Measurements from ENCODE around the gene DDX20.
"Not testable (repeated sequence)": the region's sequence is repeated elsewhere in the genome, so short reads cannot be mapped to it uniquely, and the experiment has no call there.

Gene DDX20

GRCh38 chr1:111734426-111734825, 21.3 kb upstream of the DDX20 start:
- DNase-seq = no peak

DNA sequence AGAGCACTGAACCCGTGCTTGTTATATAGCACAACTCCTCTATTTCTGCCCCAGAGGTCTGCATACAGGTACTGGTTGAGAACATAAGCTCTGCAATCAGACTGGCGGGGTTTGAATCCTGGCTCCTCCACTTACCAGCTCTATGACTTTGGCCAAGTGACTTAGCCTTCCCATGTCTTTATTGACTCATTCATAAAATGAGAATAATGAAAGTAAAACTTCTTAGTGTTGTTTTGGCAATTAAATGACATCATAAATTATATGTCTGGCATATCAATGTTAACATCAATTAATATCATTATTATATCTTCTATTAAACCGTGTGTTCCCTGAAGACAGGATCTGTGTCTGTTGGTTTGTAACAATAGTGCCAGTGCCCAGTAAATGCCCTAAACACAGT, 20.8 kb upstream of the DDX20 start:
- DNase-seq = no peak

- DNase-seq = no peak
Observed at GRCh38 chr1:111735321-111735720, 20.4 kb upstream of the DDX20 start.

DNA sequence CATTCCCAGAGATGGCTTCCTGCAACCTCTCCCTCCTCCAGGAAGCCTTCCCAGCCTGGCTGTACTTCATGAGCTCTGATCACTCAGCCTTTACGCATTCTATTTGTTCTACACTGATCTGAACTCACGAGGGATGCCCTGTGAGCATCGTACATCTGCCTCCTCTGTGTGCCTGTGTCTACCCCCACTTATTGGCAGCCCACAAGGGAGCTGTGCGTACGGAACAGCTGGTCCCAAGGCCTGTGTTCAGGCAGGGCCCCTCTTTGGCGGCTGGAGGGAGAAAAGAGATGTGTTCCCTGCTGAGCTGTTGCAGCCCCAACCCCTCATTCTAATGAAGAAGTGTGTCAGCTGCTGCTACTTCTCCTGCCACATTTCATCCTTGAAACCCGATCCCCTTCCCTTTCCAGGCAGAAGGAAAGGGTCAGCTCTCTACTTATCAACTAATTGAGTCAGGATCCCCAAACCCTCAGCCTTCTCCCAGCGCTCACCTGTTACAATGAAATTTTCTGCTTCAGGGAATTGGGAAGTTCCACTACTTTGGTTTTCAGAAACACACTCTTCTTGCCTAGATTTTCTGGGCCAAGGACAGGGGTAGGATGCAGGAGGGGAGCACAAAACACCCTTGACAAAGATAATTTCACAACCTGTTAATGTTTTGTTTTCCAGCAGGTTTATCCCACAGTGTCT, 19.7 kb upstream of the DDX20 start:
- DNase-seq = no peak

- DNase-seq = no peak
Observed at GRCh38 chr1:111736548-111737215, 19.0 kb upstream of the DDX20 start.

- DNase-seq = no peak
Observed at GRCh38 chr1:111737216-111738132, 18.2 kb upstream of the DDX20 start.

DNA sequence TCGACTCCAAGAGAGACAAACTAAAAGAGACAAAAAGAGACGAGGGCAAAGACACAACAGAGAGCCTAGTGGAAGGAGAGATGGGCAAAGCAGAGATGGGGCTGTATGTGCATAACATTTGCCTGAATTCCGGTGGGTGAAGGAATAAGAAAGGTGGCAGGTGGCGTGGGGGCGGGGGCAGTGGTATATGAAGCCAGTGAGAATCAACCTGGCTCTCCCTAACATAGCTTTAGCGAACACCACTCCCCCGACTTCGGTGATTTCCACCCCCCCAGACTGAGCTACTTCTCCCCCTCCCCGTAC, 17.6 kb upstream of the DDX20 start:
- DNase-seq = no peak

DNA sequence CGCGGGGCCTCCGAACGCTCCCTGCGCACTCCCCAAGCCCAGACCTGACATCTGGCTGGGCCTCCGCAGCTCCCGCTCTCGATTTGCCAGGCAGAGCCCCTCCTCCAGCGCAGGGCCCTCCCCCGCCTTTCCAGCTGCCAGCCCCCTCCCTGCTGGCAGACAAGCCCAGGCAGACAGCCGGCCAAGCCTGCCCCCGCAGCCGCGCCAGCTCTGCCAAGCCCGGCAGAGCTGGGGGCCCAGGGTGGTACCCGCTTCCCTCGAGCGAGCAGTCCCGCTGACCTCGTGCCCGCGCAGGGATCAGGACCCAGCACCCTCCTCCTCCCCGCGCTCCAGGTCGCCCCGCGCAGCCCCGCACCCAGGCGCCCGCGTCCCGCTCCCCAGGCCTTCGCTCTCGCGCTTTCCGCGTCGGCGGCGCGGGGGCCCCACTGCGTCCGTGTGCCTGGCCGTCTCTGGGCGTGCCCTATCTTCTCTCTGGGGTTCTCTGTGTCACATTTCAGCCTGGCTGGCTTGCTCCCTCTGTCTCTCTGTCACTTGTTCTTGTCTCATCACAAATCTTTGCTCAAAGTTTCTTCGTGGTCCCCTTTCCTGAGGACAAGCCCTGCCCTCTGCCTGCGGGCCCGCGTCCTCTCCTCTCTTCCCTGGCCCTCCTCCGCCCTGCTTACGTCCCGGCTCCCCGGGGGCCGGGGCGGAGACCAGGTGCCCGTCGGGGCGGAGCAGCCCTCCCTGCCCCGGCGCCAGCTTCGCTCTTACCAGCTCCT, 17.1 kb upstream of the DDX20 start:
- DNase-seq = peak; percentile 54

GRCh38 chr1:111739194-111739924, 16.3 kb upstream of the DDX20 start, which contains the start of gene INKA2:
INKA2 (minus strand) TSS chr1:111739395; CDS start chr1:111739242, 153 bp downstream.
- DNase-seq = peak; percentile 92

GRCh38 chr1:111739925-111740765, 15.6 kb upstream of the DDX20 start:
- peak; percentile 63 for DNase-seq

DNA sequence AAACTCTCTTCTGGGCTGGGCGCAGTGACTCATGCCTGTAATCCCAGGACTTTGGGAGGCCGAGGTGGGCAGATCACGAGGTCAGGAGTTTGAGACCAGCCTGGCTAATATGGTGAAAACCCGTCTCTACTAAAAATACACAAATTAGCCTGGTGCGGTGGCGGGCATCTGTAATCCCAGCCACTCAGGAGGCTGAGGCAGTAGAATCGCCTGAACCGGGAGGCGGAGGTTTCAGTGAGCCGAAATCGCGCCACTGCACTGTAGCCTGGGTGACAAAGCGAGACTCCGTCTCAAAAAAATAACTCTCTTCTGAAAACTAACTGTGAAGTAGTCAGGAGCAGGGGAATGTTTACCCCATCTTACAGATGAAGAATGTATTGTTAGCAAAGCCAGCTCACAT, 13.4 kb upstream of the DDX20 start:
- not testable (repeated sequence) for DNase-seq

DNA sequence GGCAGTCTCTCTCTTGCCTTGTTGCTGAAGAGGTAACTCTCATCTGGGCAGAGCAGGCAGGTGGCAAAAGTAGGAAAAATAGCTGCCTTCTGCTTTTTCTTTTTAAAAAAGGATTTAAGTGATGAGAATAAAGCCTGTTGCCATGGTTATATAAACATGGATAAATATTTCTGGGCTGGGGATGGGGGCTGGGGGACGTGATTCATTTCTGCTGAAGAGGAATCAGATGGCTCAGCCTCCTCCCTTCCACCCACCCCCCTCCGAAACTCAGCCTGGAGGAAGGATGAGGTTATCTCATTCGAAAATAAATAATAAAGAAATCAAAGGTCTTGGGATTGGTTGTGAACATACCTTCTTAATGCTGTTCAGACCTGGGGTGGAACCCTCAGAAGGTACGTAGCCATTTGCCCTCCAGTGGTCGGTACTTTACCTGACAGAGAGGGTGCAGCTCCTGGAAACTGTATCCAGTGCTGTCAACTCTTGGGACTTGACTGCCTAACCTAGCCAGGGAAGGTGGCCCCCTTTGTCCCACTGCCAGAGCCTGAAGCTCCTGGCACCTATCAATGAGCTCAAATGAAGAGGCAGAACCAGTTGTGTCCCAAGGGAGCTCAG, 12.7 kb upstream of the DDX20 start:
- no peak for DNase-seq

DNA sequence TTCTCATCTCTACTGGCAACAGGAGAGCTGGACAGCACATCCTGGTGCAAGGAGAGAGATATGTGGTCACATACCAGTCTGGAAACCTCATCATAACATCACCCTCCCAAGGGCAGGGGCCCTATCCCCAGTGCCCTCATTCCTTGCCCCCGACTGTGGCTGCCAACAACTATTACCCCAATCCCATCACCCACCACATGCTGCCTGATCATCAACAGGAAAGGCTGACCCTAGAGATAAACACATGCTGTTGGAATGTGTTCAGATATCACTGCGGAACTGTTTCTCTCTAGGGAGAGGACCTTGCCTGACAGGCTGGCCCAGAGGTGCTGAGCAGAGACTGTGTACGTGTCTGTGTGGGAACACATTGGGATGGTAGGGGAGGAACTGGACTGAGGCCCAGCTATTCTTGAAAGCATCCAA, 12.0 kb upstream of the DDX20 start:
- peak; percentile 53 for DNase-seq

DNA sequence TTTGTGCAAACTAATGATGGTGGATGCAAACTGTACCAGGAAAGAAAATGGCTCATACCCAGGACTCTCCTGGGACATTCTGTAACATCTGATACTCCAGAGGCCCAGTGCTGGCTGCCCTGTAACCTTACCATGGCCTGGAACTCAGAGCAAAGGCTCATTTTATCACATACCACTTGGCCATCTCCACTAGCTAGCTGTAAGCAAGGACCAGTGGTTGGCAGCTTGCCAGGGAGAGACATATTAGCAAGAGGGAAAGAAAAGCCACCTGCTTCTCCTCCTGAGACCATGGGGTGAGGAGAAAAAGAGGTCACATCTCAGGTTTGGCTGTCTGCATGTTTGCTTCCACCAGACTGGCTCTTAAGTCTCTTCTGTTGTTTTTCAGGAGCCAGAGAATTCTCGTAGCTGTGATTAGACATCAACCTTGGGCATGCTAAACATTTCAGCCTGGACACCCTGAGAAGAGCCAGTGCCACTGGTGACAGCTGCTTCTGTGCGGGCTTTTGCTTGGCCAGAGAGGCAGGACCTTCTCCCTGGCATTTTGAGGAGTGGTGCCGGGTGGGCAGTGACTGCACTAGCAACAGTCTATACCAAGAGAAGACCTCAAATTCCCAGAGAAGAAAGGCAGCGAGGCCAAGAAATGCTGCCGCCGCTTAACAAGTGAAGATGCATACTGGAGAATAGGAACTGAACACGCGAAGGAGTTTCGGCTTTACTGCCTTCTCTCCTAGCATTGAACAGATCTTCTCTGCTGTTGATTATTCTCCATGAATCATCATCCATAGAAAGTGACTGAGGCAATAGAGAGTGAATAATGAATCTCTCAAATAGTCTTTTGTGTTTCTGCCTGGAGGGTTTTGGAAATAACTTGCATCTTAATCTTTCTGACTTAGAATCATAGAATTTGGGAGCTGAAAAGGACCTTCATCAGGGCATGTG, 9.8 kb upstream of the DDX20 start:
- DNase-seq = no peak

- no peak for DNase-seq
Observed at GRCh38 chr1:111746614-111746999, 9.1 kb upstream of the DDX20 start.

GRCh38 chr1:111747282-111747734, 8.4 kb upstream of the DDX20 start:
- DNase-seq = peak; percentile 79

DNA sequence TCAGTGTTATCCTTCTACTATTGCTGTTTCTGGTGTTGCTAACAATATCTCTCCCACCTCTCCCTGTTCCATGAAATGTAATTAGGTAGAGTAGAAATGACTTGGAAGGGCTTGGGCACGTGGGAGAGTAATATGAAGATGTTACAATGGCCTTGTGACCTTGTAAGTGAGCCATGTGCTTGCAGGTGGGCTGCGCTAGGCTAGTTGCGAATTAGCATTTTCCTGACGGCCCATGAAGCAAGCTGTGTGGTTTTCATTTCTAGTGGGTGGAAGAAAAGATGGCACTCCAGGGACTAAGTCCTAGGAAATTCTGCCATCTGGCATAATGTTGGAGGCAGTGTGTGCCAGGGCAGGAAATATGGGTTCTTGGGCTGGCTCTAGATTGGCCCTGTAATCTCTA, 7.8 kb upstream of the DDX20 start:
- DNase-seq = no peak

DNA sequence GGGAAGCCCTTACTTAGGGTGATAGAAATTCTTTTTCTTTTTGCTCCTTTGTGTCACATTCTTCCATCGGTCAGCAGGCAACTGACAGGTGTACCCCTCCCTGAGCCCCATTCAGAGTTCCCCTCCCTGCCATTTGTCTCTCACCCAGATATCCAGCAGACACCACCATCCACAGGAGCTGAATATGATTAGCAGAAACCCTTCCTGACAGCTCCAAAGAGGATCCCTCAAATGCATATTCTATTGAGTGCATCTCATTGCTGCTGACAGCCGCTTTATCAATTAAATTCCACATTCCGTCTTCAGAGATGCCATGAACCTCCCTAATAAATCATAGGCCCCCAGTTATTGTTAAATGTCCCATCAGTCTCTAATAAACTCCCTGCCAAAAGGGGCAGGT, 6.1 kb upstream of the DDX20 start:
- no peak for DNase-seq

DNA sequence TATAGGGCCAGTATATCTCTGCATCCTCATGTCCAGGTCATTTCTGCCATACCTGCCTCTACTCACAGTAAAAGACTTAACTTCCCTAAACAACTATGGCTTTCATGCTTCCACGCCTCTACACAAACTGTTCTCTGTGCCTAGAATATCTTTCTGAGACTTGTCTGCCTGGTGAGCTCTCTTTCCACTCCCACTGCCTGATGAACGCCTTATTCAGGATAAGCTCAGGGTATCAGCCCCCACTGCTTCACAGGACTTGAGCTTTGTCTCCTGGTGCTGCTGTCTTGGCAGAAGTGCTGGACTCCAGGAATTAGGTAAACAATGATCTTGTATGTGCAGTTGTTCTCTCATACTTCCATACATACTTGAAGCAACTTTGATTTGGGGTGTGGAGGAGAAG, 4.8 kb upstream of the DDX20 start:
- no peak for DNase-seq

Data from HCEC 1CT (cell line).